ENCODE measurements around the gene G3BP1.

DNA sequence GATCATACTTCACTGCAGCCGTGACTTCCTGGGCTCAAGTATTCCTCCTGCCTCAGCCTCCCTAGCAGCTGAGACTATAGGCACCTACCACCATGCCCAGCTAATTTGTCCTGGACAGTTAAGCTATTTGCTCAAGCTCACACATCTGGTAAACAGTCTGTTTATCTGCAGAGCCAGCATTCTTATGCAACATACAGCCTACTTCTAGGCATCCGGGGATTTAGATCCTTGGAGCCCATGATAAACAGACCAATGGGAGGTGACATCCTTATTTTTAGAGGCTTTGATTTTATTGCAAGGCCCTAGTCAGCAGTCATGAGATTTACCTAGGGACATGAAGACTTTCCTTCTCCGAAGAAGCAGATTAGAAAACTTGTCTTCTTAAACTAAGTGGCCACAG lies 34.3 kb upstream of the G3BP1 start:
- TF ChIP-seq POLR2AphosphoS5 (IDR thresholded peaks at IDR 0.05) (no peak), CTCF (IDR thresholded peaks at IDR 0.05) (no peak)

Data from gastroesophageal sphincter (tissue), 3 donors.